ENCODE data around the gene INTS11. TPM values are rescaled to one million over a fixed set of nuclear protein-coding genes. Genes with fewer than 3 reads are reported as not detected.
"Not testable (repeated sequence)": the region's sequence is repeated elsewhere in the genome, so short reads cannot be mapped to it uniquely, and the experiment has no call there.

Gene INTS11
- total RNA-seq (10 to 100 TPM; 39.8 to 82.5 TPM), polyA plus RNA-seq (ENCODE audit: insufficient read length in 2 of 2) (100 to 1,000 TPM; 146 to 206 TPM)
- long read RNA-seq, donor 1, transcript INTS11-208 (17 exons, 2,148 nt) = major isoform, 9 of 78 reads
- long read RNA-seq, donor 1, partial matches to known transcripts = 45 of 78 reads
- long read RNA-seq, donor 1, other reads (novel, unspliced or antisense) = 18 of 78 reads
- long read RNA-seq, donor 2, transcript INTS11-205 (4 exons, 1,104 nt) = major isoform, 5 of 31 reads
- long read RNA-seq, donor 2, partial matches to known transcripts = 19 of 31 reads
- long read RNA-seq, donor 2, other reads (novel, unspliced or antisense) = 0 of 31 reads
- long read RNA-seq, donor 3, transcript INTS11-208 (17 exons, 2,148 nt) = major isoform, 8 of 16 reads
- long read RNA-seq, donor 3, transcript INTS11-205 (4 exons, 1,104 nt) = minor isoform, 6 of 16 reads
- long read RNA-seq, donor 3, partial matches to known transcripts = 0 of 16 reads
- long read RNA-seq, donor 3, other reads (novel, unspliced or antisense) = 0 of 16 reads
- long read RNA-seq, donor 4, transcript INTS11-208 (17 exons, 2,148 nt) = major isoform, 9 of 26 reads
- long read RNA-seq, donor 4, transcript INTS11-205 (4 exons, 1,104 nt) = minor isoform, 8 of 26 reads
- long read RNA-seq, donor 4, transcript INTS11-222 (3 exons, 932 nt) = minor isoform, 5 of 26 reads
- long read RNA-seq, donor 4, partial matches to known transcripts = 0 of 26 reads
- long read RNA-seq, donor 4, other reads (novel, unspliced or antisense) = 0 of 26 reads

DNA sequence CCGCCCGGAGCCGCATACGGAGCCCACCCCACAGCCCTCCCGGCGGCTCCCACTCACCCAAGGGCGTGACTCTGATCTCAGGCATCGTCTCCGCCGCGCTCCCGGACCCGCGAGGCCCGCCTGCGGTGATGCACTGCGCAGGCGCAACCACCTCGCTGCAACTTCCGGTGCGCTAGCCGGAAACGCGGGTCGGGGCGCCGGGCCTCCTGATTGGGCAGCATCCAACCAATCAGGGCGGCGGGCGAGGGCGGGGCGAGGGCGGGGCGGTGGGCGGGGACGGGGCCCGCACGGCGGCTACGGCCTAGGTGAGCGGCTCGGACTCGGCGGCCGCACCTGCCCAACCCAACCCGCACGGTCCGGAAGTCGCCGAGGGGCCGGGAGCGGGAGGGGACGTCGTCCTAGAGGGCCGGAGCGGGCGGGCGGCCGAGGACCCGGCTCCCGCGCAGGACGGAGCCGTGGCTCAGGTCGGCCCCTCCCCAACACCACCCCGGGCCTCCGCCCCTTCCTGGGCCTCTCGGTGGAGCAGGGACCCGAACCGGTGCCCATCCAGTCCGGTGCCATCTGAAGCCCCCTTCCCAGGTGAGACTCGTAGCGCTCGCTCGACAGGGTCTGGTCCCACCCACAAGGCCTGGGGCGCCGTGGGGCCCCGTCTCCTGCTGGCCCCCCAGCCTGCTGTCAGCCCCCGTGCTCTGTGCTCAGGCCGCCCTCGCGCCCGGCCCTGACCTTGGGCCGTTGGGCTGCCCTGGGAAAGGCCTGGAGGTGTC lies at the start of gene INTS11, which contains the start of gene CPTP:
TSS of gene INTS11 (minus strand) at position 137 of the 764 bp plus-strand sequence. CDS start at position 85, 52 bp downstream.
TSS of gene CPTP (plus strand) at position 279 of the 764 bp plus-strand sequence. CDS start 2,109 bp downstream, outside the sequence.
- H3K4me1 ChIP-seq (ENCODE audit: control insufficient read depth, insufficient read depth, low read length) = peaks cover 36% of the 10 kb centered on the region
- under 1% methylated on average over 84 of the region's 84 CpGs for WGBS (ENCODE audit: insufficient coverage)
- no peaks in the 10 kb centered on the region for H3K9me3 ChIP-seq (ENCODE audit: control insufficient read depth, insufficient read depth, low read length)
- no peaks in the 10 kb centered on the region for H3K27me3 ChIP-seq (ENCODE audit: control insufficient read depth, insufficient read depth, low read length)
- H3K4me3 ChIP-seq (ENCODE audit: low read depth, low read length) = peak within 1 kb of the TSS; percentile 58
- H3K36me3 ChIP-seq (ENCODE audit: control insufficient read depth, insufficient read depth, low read length) = peaks cover 79% of the 10 kb centered on the region
- peak within 1 kb of the TSS; percentile 33 for H3K27ac ChIP-seq (ENCODE audit: low read depth, low read length)
- peak; percentile 59 to 98 (median 88) for DNase-seq (ENCODE audit: low read depth in 4 of 6, low spot score in 6 of 6)

DNA sequence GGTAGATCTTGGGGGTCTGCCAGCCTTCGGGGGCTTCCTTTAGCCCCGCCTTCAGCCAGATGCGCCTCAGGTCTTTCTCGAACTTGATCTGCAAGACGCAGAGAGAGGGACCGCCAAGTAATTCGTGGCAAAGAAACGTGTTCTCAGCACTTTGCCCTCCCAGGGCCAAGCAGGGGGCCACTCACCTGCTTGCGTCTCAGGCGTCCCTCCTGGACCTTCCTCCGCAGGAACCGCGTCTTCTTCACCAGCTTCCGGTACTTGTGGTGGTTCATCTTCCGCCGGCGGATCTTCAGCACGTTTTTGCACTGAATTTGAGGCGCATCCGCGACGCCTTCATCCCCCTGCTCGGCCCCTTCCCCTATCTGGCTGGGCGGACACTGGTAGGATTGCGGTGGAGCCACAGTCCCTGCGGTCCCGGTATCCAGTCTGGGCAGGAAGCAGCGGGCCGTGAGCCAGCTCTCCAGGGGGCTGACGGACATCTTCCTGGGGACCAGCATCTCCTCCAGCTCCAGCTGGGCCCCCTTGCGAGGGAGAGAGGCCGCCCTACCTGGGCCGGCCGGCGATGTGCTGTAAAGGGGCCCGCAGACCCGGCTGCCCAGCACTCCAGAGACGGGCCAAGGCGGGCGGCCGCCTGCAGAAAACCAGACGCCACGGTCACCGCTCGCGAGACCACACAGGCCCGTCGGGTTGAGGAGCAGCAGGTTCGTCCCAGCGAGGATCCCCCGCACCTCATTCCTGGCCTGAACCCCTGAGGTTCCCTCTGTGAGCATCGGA lies 49.5 kb upstream of the INTS11 start:
- H3K27ac ChIP-seq (ENCODE audit: low read depth, low read length) = no peak overlapping the region

DNA sequence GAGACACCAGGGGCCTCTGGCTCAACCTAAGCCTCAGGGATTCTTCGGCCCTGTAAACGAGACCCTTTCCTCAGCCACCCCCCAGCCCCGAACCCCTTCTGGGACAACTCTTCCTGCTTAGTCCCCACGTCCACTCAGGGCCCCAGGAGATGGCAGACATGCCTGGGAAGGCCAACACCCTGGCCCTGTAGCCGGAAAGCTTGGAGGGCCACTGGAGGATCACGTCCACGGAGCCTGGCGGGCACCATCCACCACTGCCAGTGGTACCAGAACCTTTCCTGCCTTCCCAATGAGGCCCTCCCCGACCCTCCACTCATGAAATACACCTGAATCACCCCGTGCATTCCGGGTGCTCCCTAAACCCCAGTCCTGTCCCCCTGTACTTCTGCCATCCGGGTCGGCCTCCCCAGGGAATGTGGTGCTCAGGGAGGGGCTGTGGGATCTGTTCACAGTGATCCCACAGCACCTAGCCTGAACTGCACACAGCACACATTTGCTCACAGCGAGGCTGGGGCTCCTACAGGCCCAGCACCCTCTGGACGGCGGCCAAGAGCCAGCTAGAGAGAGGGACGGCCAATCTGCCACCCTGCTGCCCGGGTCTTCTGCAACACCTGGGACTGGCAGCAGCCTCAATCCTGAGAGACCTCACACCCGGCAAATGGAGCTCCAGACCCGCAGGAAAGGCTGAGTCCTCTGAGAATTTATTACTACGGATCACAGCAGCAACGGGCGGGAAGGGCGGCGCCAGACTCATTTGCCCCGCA lies 48.8 kb upstream of the INTS11 start:
- 94% methylated on average over 25 of the region's 26 CpGs for WGBS (ENCODE audit: insufficient coverage)

More for the DNA sequence above, 49.5 kb upstream of the INTS11 start:
- peaks cover 54% of the 10 kb centered on the region for H3K36me3 ChIP-seq (ENCODE audit: control insufficient read depth, insufficient read depth, low read length)
- peaks cover 41% of the 10 kb centered on the region for H3K4me1 ChIP-seq (ENCODE audit: control insufficient read depth, insufficient read depth, low read length)
- peak overlapping the region; percentile 85 for H3K4me3 ChIP-seq (ENCODE audit: low read depth, low read length)
- H3K27me3 ChIP-seq (ENCODE audit: control insufficient read depth, insufficient read depth, low read length) = no peaks in the 10 kb centered on the region
- DNase-seq (ENCODE audit: low read depth in 4 of 6, low spot score in 6 of 6) = no peak
- no peaks in the 10 kb centered on the region for H3K9me3 ChIP-seq (ENCODE audit: control insufficient read depth, insufficient read depth, low read length)
- WGBS (ENCODE audit: insufficient coverage) = 50% methylated on average over 49 of the region's 52 CpGs

DNA sequence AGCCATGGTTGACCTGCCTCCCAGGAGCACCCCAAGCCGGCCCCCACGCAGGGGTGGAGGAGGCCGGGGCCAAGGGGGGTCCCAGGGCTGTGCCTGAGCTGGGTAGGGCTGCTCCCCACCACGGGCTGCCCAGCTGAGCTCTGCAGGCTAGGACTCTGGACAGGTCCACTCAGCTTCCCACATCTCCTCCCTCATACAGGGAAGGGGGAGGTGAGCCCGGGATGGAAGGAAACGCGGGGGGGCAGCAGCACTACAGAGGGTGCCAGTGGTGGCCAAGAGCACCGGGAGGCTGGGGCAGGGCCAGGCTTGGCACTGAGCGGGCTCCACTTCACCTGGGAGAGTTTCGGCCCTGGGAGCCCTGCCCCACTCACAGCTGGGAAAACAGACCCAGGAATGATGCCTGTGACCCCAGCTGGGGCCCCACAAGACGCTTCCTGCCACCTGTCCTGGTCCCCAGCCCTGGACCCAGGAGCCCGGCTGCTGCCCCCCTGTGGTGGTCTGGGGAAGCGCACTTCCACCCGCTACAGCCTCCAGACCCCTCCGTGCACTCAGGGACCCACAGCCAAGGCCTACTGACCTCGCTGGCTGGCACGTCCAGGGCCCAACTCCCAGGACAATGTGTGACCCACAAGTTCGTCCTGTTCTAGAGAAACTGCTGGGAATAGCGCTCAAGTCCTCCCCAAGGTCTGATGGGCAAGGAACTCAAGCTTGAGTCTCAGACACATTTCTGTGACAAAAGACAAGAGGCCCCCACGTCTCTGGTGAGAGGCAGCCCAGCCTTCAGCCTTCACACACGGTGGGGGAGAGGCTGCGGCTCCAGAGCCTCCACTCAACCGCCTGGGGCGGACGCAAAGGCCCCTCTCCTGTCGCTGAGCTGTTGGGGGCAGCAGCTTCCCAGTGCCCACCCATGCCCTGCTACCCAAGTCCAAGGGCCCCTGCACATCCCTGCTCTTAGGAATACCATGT lies 47.6 kb upstream of the INTS11 start:
- Histone ChIP-seq H3K27ac (ENCODE audit: low read depth, low read length) (no peak overlapping the region), H3K4me3 (ENCODE audit: low read depth, low read length) (no peak overlapping the region), H3K4me1 (ENCODE audit: control insufficient read depth, insufficient read depth, low read length) (peaks cover 41% of the 10 kb centered on the region), H3K27me3 (ENCODE audit: control insufficient read depth, insufficient read depth, low read length) (no peaks in the 10 kb centered on the region), H3K9me3 (ENCODE audit: control insufficient read depth, insufficient read depth, low read length) (no peaks in the 10 kb centered on the region), H3K36me3 (ENCODE audit: control insufficient read depth, insufficient read depth, low read length) (peaks cover 52% of the 10 kb centered on the region)
- peak in 2 of 6 donors; percentile 41 to 63 for DNase-seq (ENCODE audit: low read depth in 4 of 6, low spot score in 6 of 6)
- 42% methylated on average over 25 of the region's 26 CpGs for whole genome bisulfite sequencing (ENCODE audit: insufficient coverage)

More for the DNA sequence above, 48.8 kb upstream of the INTS11 start:
- Histone ChIP-seq H3K27ac (ENCODE audit: low read depth, low read length) (no peak overlapping the region), H3K4me3 (ENCODE audit: low read depth, low read length) (no peak overlapping the region), H3K27me3 (ENCODE audit: control insufficient read depth, insufficient read depth, low read length) (no peaks in the 10 kb centered on the region), H3K36me3 (ENCODE audit: control insufficient read depth, insufficient read depth, low read length) (peaks cover 54% of the 10 kb centered on the region), H3K9me3 (ENCODE audit: control insufficient read depth, insufficient read depth, low read length) (no peaks in the 10 kb centered on the region), H3K4me1 (ENCODE audit: control insufficient read depth, insufficient read depth, low read length) (peaks cover 41% of the 10 kb centered on the region)
- DNase-seq (ENCODE audit: low read depth in 4 of 6, low spot score in 6 of 6) = no peak

DNA sequence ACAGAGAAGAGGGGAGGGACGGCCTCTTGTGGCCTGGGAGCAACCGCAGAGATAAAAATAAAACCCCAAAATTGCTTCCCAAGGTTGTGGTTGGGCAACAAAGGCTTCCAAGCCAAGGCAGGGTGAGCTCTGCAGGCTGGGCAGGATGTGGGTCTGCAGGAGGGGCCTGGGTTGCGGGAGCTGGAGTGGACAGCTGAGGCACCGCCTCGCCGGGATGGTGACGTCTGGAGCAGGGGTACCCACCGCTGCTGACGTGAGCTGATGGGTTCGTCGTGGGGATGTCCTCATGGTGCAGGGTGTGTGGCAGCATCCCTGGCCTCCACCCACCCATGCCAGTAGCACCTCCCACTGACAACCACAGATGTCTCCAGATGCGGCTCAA lies 46.9 kb upstream of the INTS11 start:
- Histone ChIP-seq H3K27me3 (ENCODE audit: control insufficient read depth, insufficient read depth, low read length) (no peaks in the 10 kb centered on the region), H3K4me1 (ENCODE audit: control insufficient read depth, insufficient read depth, low read length) (peaks cover 39% of the 10 kb centered on the region), H3K27ac (ENCODE audit: low read depth, low read length) (no peak overlapping the region), H3K9me3 (ENCODE audit: control insufficient read depth, insufficient read depth, low read length) (no peaks in the 10 kb centered on the region), H3K36me3 (ENCODE audit: control insufficient read depth, insufficient read depth, low read length) (peaks cover 47% of the 10 kb centered on the region), H3K4me3 (ENCODE audit: low read depth, low read length) (no peak overlapping the region)
- DNase-seq (ENCODE audit: low read depth in 4 of 6, low spot score in 6 of 6) = no peak
- 77% methylated on average over 10 of the region's 12 CpGs for whole genome bisulfite sequencing (ENCODE audit: insufficient coverage)

DNA sequence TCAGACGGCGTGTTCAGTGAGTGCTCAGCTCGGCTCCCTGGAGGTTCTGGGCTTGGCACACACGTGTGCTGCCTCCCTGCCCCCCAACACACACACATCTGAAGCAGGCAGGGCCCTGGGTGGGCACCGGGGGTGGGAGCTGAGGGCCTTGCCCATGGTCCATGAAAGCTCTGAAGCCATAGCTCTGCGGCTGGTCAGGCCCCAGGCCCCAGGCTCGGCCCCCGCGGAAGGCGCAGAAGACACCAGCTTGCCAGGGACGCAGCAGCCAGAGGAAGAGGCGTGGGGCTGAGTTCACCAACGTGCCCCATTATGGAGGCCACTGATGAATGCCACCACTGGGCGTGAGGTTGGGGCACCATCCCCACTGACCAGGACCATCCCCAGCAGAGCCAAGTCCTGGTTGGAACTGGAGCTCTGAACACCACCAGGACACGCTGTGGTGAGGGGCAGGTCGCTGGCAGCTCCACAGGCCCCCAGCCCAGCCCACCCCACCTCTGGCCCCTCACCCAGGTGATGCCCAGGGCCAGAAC lies 46.4 kb upstream of the INTS11 start:
- no peak for DNase-seq (ENCODE audit: low read depth in 4 of 6, low spot score in 6 of 6)
- Histone ChIP-seq H3K27me3 (ENCODE audit: control insufficient read depth, insufficient read depth, low read length) (no peaks in the 10 kb centered on the region), H3K36me3 (ENCODE audit: control insufficient read depth, insufficient read depth, low read length) (peaks cover 44% of the 10 kb centered on the region), H3K9me3 (ENCODE audit: control insufficient read depth, insufficient read depth, low read length) (no peaks in the 10 kb centered on the region), H3K4me3 (ENCODE audit: low read depth, low read length) (no peak overlapping the region), H3K27ac (ENCODE audit: low read depth, low read length) (no peak overlapping the region), H3K4me1 (ENCODE audit: control insufficient read depth, insufficient read depth, low read length) (peaks cover 34% of the 10 kb centered on the region)
- WGBS (ENCODE audit: insufficient coverage) = 93% methylated on average over 15 of the region's 16 CpGs

DNA sequence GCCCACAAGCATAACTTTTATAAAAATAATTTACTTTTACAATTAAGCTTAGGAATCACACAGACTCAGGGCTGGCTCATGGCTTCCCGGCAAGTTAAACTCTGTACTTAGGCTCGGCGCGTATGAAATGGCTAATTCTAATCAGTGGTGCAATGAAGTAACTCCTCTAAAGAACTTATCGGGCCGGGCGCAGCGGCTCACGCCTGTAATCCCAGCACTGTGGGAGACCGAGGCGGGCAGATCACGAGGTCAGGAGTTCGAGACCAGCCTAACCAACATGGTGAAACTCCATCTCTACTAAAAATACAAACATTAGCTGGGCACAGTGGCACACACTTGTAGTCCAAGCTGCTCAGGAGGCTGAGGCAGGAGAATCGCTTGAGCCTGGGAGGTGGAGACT lies 45.6 kb upstream of the INTS11 start:
- Histone ChIP-seq H3K4me1 (ENCODE audit: control insufficient read depth, insufficient read depth, low read length) (peaks cover 31% of the 10 kb centered on the region), H3K36me3 (ENCODE audit: control insufficient read depth, insufficient read depth, low read length) (peaks cover 44% of the 10 kb centered on the region)
- H3K27me3 ChIP-seq (ENCODE audit: control insufficient read depth, insufficient read depth, low read length); H3K27ac ChIP-seq (ENCODE audit: low read depth, low read length); H3K4me3 ChIP-seq (ENCODE audit: low read depth, low read length); H3K9me3 ChIP-seq (ENCODE audit: control insufficient read depth, insufficient read depth, low read length); DNase-seq (ENCODE audit: low read depth in 4 of 6, low spot score in 6 of 6): not testable (repeated sequence)
- WGBS (ENCODE audit: insufficient coverage) = 98% methylated on average over 14 of the region's 14 CpGs

Data from spinal cord (tissue), 10 donors.